IPS-20b (cell line): ENCODE results near the gene ACSM2A.
"Not testable (repeated sequence)": the region's sequence is repeated elsewhere in the genome, so short reads cannot be mapped to it uniquely, and the experiment has no call there.

Source experiments
- H3K27ac ChIP-seq: one replicate; pipeline ENCODE4 v1.5.1; 2013; ENCODE audit warnings: low read length
- H3K27me3 ChIP-seq: 2 replicates; pipeline ENCODE4 v1.6.1; 2013; ENCODE audit warnings: mild to moderate bottlenecking, low read length, inconsistent platforms; ENCODE audit not compliant: insufficient read depth
- H3K36me3 ChIP-seq: 2 replicates; pipeline ENCODE4 v1.6.1; 2013; ENCODE audit warnings: low read depth, mild to moderate bottlenecking, inconsistent platforms, low read length, moderate library complexity; ENCODE audit not compliant: insufficient read depth
- H3K4me1 ChIP-seq: 2 replicates; pipeline ENCODE4 v1.6.1; 2013; ENCODE audit warnings: mild to moderate bottlenecking, control low read depth, inconsistent platforms, low read length, moderate library complexity; ENCODE audit not compliant: insufficient read depth
- H3K4me3 ChIP-seq: 2 replicates; pipeline ENCODE4 v1.5.1; 2013; ENCODE audit warnings: mild to moderate bottlenecking, low read length, inconsistent platforms
- H3K9ac ChIP-seq: 2 replicates; pipeline ENCODE4 v1.6.1; 2013; ENCODE audit warnings: low read depth, mild to moderate bottlenecking, inconsistent platforms, low read length, moderate library complexity
- H3K9me3 ChIP-seq: 2 replicates; pipeline ENCODE4 v1.6.1; 2013; ENCODE audit warnings: mild to moderate bottlenecking, low read depth, low read length, inconsistent platforms; ENCODE audit not compliant: insufficient read depth

Gene ACSM2A, protein sequence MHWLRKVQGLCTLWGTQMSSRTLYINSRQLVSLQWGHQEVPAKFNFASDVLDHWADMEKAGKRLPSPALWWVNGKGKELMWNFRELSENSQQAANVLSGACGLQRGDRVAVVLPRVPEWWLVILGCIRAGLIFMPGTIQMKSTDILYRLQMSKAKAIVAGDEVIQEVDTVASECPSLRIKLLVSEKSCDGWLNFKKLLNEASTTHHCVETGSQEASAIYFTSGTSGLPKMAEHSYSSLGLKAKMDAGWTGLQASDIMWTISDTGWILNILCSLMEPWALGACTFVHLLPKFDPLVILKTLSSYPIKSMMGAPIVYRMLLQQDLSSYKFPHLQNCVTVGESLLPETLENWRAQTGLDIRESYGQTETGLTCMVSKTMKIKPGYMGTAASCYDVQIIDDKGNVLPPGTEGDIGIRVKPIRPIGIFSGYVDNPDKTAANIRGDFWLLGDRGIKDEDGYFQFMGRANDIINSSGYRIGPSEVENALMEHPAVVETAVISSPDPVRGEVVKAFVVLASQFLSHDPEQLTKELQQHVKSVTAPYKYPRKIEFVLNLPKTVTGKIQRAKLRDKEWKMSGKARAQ

DNA sequence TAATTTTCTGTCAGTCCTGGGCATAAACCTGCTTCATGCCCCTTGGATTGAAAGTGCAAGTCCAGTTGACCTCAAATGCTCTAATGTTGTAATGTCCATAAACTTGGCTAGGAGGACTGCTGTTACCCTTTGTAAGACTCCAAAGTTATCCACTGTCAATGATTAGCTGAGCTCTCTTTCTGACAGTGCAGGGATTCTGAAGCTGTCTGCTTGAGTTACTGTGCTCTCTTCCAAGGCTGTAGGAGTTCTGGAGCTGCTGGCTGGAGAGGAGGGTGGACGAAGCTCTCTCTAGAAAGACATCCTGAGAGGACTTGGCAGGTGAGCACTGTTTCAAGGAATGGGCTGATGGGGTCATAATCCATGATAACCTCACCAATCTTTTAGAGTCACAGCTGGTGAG, at the start of gene ACSM2A:
ACSM2A (plus strand) TSS at position 158 of the 400 bp plus-strand sequence. CDS start 8,594 bp downstream, outside the sequence.
- not testable (repeated sequence) for H3K9me3 ChIP-seq, H3K4me3 ChIP-seq, H3K9ac ChIP-seq, H3K27ac ChIP-seq, H3K36me3 ChIP-seq, H3K4me1 ChIP-seq, H3K27me3 ChIP-seq

DNA sequence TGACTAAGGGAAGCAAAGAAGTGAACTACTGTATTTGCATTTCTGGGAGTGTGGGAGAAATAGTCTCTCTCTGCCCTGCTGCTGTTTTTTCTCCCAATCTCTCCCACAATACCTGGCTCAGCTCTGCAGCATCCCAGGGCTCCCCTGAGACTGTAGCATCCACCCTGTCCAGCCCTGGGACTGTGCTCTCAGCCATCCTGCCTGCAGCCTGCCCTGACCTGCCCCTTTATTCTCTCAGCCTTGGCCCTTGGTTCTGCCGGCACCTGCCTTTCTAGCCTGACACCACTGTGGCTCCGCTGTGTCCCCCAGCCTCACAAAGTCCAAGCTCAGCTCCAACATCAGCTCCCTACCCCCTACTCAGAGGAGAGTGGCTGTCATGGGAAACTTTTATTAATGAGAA, 48.7 kb upstream of the ACSM2A start:
- H3K9me3 ChIP-seq, result no peaks in the 10 kb centered on the region
- no peak overlapping the region for H3K27ac ChIP-seq
- no peak overlapping the region for H3K9ac ChIP-seq
- H3K4me3 ChIP-seq, result no peak overlapping the region
- no peaks in the 10 kb centered on the region for H3K36me3 ChIP-seq
- no peaks in the 10 kb centered on the region for H3K27me3 ChIP-seq
- no peaks in the 10 kb centered on the region for H3K4me1 ChIP-seq

DNA sequence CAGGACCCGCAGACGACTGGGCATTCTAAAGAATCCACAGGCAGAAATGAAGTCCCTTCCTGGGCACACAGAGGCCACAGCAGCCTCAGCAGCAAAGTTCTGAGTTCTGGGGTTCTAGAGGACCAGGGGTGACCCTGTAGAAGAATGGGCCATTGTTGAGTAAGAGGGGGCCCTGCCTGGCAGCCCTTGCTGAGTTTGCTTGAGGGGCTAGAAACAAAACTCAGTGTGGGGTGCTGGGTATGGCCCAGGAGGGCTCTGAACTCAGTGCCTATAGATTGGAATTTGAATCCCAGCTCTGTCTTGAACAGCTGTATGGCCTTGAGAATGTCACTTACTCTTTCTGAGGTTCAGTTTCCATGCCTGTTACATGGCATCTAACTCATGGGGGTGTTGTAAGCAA, 46.7 kb upstream of the ACSM2A start, which contains the start of gene PDILT:
PDILT (minus strand) TSS at position 101 of the 400 bp plus-strand sequence. CDS start 5,437 bp downstream, outside the sequence.
- H3K9me3 ChIP-seq, result no peaks in the 10 kb centered on the region
- no peak within 1 kb of the TSS for H3K4me3 ChIP-seq
- H3K4me1 ChIP-seq, result no peaks in the 10 kb centered on the region
- H3K27me3 ChIP-seq, result no peaks in the 10 kb centered on the region
- H3K9ac ChIP-seq, result no peak within 1 kb of the TSS
- no peak within 1 kb of the TSS for H3K27ac ChIP-seq
- no peaks in the 10 kb centered on the region for H3K36me3 ChIP-seq

DNA sequence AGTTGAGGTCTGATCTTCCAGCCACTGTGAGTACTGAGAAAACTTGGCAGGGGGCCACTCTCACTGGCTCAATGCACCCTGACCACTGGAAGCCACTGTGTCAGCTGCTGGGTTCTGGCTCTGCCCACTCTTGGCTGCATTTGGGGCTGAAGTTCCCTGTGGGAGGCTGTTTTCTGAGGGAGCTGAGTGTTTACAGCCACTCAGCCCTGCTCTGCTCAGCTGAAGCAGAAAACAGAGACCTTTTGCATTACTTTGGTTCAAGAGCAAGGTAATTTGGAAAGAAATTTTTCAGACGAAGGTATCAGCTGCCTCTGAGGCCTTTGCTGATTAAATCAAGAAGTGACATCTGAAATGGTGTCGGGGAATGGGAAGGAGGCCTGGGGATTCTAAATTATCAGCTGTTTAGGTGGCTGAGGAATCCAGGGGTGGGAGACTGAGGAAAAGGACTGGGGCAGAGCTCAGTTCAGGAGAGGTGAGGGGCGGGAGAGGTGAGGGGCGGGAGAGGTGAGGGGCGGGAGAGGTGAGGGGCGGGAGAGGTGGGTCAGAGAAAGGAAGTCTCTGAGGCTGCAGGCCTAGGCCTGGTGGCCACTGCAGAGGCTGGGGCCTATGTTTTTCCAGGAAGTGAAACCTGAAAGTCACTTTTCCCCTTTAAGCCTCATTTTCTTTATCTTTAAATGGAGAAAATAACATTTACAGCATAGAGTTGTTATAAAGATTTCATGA, 41.8 kb upstream of the ACSM2A start, which contains the start of gene ACSM5:
ACSM5 (plus strand) TSS at position 137 of the 723 bp plus-strand sequence. CDS start 1,951 bp downstream, outside the sequence.
- Histone ChIP-seq H3K36me3 (no peaks in the 10 kb centered on the region), H3K27me3 (no peaks in the 10 kb centered on the region), H3K4me1 (no peaks in the 10 kb centered on the region), H3K9me3 (no peaks in the 10 kb centered on the region), H3K9ac (no peak within 1 kb of the TSS), H3K27ac (no peak within 1 kb of the TSS), H3K4me3 (no peak within 1 kb of the TSS)

DNA sequence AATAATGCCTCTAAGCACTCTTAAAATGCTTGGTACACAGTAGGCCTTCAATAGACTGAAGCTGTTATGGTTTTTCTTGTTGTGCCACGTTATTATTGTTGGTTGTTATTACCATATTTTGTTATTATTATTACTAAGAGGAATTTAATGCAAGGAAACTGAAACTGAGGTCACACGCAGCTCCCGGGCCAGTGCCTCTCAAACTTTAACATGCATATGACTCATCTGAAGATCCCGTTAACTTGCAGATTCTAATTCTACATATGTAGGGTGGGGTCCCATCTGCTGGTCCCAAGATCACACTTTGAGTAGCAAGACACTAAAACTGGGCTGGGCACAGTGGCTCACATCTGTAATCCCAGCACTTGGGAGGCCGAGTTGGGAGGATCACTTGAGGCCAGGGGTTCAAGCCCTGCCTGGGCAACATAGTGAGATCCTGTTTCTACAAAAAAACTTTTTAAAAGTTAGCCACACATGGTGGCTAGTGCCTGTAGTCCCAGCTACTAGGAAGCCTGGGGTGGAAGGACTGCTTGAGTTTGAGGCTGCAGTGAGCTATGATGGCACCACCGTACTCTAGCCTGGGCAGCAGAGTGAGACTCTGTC, 41.1 kb upstream of the ACSM2A start:
- Histone ChIP-seq H3K4me1 (no peaks in the 10 kb centered on the region), H3K9me3 (no peaks in the 10 kb centered on the region), H3K9ac (no peak overlapping the region), H3K27ac (no peak overlapping the region), H3K4me3 (no peak overlapping the region), H3K36me3 (no peaks in the 10 kb centered on the region), H3K27me3 (no peaks in the 10 kb centered on the region)

DNA sequence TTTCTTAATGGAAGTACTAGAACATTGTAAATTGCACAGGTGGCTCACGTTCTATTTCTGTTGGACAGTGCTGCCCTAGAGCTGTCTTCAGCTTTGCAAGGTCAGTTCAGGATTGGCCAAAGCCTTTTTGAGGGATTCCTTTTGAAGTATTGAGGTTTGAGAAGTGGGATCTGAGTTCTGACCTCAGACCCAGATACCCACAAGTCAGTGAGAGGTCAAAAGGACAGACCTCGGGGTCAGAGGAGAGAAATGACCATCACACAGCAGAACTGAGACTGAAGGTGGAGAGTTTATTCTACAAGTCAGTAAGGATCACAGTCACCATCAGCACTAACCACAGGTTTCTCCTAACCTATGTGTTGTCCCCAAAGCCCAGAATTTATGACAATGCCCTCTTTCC, 40.3 kb upstream of the ACSM2A start:
- Histone ChIP-seq H3K27me3 (no peaks in the 10 kb centered on the region), H3K4me1 (no peaks in the 10 kb centered on the region), H3K9me3 (no peaks in the 10 kb centered on the region), H3K4me3 (no peak overlapping the region), H3K27ac (no peak overlapping the region), H3K36me3 (no peaks in the 10 kb centered on the region), H3K9ac (no peak overlapping the region)

DNA sequence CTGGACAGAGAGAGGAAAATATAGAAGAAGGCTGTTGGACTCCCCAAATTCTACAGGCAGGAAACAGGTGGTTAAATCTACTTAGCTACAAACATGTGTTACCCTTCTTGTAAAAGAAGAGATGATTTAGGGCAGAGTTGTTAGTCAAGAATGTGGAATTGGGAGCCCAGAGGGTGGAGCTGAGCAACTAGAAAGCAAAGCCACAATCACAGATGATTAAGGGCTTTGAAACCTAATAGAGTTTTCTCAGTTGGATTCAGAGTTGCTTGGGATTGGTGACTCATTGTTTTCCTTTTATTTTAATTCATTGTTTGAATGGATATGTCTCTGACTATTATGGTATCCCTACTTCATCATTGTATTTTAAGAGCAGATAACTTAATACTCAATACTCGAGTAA, 35.8 kb upstream of the ACSM2A start:
- no peaks in the 10 kb centered on the region for H3K4me1 ChIP-seq

DNA sequence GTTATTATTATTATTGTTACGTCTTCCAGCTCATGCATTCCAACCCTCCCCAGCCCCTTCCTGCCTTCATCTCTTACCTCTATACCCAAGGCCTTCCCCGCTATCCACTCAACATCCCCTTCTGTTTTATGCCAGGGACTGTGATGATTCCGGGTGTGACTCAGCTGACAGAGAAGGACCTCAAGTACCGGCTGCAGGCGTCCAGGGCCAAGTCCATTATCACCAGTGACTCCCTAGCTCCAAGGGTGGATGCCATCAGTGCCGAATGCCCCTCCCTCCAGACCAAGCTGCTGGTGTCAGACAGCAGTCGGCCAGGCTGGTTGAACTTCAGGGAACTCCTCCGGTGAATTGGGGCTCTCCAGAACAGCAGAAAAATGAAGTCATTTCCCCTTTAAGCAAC, 32.2 kb upstream of the ACSM2A start:
- H3K4me1 ChIP-seq, H3K9ac ChIP-seq, H3K9me3 ChIP-seq, H3K4me3 ChIP-seq, H3K36me3 ChIP-seq, H3K27me3 ChIP-seq, H3K27ac ChIP-seq: not testable (repeated sequence)

More for the DNA sequence above, 35.8 kb upstream of the ACSM2A start:
- Histone ChIP-seq H3K9ac (no peak overlapping the region), H3K27ac (no peak overlapping the region), H3K36me3 (no peaks in the 10 kb centered on the region), H3K27me3 (no peaks in the 10 kb centered on the region), H3K4me3 (no peak overlapping the region), H3K9me3 (no peaks in the 10 kb centered on the region)

DNA sequence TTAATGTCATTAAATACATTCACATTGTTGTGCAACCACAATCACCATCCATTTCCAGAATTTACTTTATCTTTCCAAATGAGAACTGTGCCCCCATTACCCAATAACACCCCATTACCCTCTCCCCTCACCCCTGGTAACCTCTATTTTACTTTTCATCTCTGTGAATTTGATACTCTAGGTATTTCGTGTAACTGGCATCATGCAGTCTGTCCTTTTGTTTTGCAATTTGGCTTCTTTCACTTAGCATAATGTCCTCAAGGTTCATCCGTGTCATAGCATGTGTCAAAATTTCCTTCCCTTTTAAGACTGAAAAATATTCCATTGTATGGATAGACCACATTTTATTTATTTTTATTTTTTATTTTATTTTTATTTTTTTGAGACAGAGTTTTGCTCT, 29.6 kb upstream of the ACSM2A start:
- H3K9me3 ChIP-seq, H3K9ac ChIP-seq, H3K27me3 ChIP-seq, H3K4me3 ChIP-seq, H3K4me1 ChIP-seq, H3K36me3 ChIP-seq, H3K27ac ChIP-seq: not testable (repeated sequence)

DNA sequence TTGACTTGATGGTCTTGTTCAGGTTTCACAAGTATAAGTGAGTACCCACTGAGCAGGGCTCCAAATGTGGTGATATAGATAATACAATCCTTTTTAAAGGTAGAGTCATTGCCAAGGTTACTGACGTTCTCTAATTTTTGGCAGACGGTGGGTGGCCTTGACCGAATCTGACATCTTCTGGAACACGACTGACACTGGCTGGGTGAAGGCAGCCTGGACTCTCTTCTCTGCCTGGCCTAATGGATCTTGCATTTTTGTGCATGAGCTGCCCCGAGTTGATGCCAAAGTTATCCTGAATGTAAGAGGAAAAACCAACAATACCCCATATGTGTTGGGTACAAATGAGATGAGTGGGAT, 27.6 kb upstream of the ACSM2A start:
- not testable (repeated sequence) for H3K4me3 ChIP-seq, H3K9ac ChIP-seq, H3K9me3 ChIP-seq, H3K27ac ChIP-seq, H3K27me3 ChIP-seq, H3K36me3 ChIP-seq, H3K4me1 ChIP-seq

DNA sequence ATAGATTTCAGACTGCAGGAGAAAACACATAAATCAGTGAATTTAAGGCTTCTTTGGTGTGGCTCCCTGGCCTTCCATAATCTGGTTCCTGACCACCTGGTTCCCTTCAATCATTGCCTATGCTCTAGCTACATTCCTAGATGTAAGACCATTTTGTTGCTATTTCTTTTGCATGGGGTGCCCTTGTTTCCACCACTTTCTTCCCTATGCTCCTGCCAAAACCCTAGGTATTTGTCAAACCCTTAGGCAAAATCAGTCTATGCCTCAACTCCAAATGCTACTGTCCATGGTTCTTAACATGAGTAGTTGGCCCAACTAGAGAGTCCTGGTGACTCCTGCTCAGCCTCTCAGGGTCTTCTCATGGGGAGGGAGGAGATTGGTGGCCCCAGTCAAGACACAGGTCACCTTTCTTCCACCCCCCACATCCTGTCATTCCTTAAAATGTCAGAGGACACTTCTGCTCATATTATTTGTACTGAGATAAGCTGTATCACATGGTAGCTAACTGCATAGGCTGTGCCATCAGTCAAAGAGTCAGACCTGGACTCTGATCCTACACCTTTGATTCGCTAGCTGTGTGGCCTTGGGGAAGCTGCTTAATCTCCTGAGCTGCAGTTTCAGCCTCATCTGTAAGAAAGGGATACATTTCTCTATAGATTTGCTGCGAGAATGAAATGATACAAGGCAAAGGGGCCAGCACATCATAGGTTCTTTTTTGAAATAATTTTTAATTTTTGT, 27.0 kb upstream of the ACSM2A start:
- no peak overlapping the region for H3K27ac ChIP-seq
- H3K4me3 ChIP-seq, result no peak overlapping the region
- H3K9ac ChIP-seq, result no peak overlapping the region
- no peaks in the 10 kb centered on the region for H3K4me1 ChIP-seq
- H3K27me3 ChIP-seq, result no peaks in the 10 kb centered on the region
- H3K9me3 ChIP-seq, result no peaks in the 10 kb centered on the region
- H3K36me3 ChIP-seq, result no peaks in the 10 kb centered on the region
